Endothelial cell of umbilical vein (primary cell): ENCODE data around the gene AMMECR1L.
"Not testable (repeated sequence)": the region's sequence is repeated elsewhere in the genome, so short reads cannot be mapped to it uniquely, and the experiment has no call there.

Source experiments
- CTCF ChIP-seq, 2 donors: IDR thresholded peaks; 1 replicate in 1 of 2; 2 replicates in 1 of 2; pipeline ENCODE4 v1.5.1; 2011; ENCODE audit warnings: low read length in 2 of 2, mild to moderate bottlenecking in 2 of 2, moderate library complexity in 2 of 2, control low read depth in 1 of 2, inconsistent platforms in 1 of 2, low read depth in 1 of 2; ENCODE audit not compliant: insufficient read depth in 1 of 2; ENCODE audit errors: extremely low read depth in 1 of 2
- EZH2 ChIP-seq: IDR thresholded peaks from 2 replicates; pipeline ENCODE4 v1.6.1; 2012; ENCODE audit warnings: borderline replicate concordance, low read depth, mild to moderate bottlenecking, moderate library complexity, low read length, inconsistent platforms; ENCODE audit not compliant: severe bottlenecking
- FOS ChIP-seq: IDR thresholded peaks from 2 replicates; pipeline ENCODE4 v1.6.1; 2011; ENCODE audit warnings: mild to moderate bottlenecking, low read length, moderate library complexity, borderline replicate concordance; ENCODE audit not compliant: insufficient read depth
- MAX ChIP-seq: IDR thresholded peaks from 2 replicates; pipeline ENCODE4 v1.6.1; 2011; ENCODE audit not compliant: insufficient read depth, insufficient read length
- POLR2A ChIP-seq: IDR thresholded peaks from 2 replicates; pipeline ENCODE4 v1.6.1; 2012; ENCODE audit warnings: low read depth, mild to moderate bottlenecking, control low read depth, low read length
- POLR2AphosphoS5 ChIP-seq: IDR thresholded peaks from 2 replicates; pipeline ENCODE4 v1.6.1; 2012; ENCODE audit warnings: low read depth, mild to moderate bottlenecking, control low read depth, low read length, moderate library complexity; ENCODE audit not compliant: insufficient read depth

- TF ChIP-seq CTCF (IDR thresholded peaks at IDR 0.05; ENCODE audit: extremely low read depth in 1 of 2, insufficient read depth in 1 of 2, low read depth in 1 of 2, low read length in 2 of 2); EZH2; MAX; POLR2A; FOS; POLR2AphosphoS5: not testable (repeated sequence)
Measured at GRCh38 chr2:127907733-127908400, 22.1 kb upstream of the AMMECR1L start.
